Type B pancreatic cell (in vitro differentiated cells): ENCODE measurements around the gene TEDDM1. TPM values are rescaled to one million over a fixed set of nuclear protein-coding genes. Genes with fewer than 3 reads are reported as not detected.

Experiments used
- DNase-seq: peaks from one replicate; pipeline ENCODE4 v3.0.0; 2021; ENCODE audit warnings: mixed read lengths; ENCODE audit not compliant: unreplicated experiment; ENCODE audit errors: extremely low spot score
- H3K27ac Mint-ChIP-seq: 2 replicates; pipeline ENCODE4 v1.8.0; 2021; ENCODE audit warnings: mild to moderate bottlenecking, mixed read lengths
- H3K27me3 Mint-ChIP-seq: 2 replicates; pipeline ENCODE4 v1.8.0; 2021; ENCODE audit warnings: mixed read lengths
- H3K36me3 Mint-ChIP-seq: 2 replicates; pipeline ENCODE4 v1.8.0; 2021; ENCODE audit warnings: mixed read lengths
- H3K4me1 Mint-ChIP-seq: one replicate; pipeline ENCODE4 v1.8.0; 2021; ENCODE audit warnings: mixed read lengths; ENCODE audit not compliant: unreplicated experiment
- H3K4me3 Mint-ChIP-seq: 2 replicates; pipeline ENCODE4 v1.8.0; 2021; ENCODE audit warnings: mild to moderate bottlenecking, mixed read lengths
- H3K9me3 Mint-ChIP-seq: 2 replicates; pipeline ENCODE4 v1.8.0; 2021; ENCODE audit warnings: mixed read lengths
- CTCF ChIP-seq: fragments of 200-600 bp; sonication (generic); conservative IDR thresholded peaks from 2 replicates; pipeline ENCODE4 v1.5.0; 2021; ENCODE audit warnings: antibody characterized with exemption, mild to moderate bottlenecking
- total RNA-seq: library from RNA; stranded (reverse); gene quantifications from 2 replicates; pipeline ENCODE4 v1.2.1, GENCODE V29; 2021; ENCODE audit warnings: low replicate concordance

The TEDDM1 gene
- total RNA-seq, 1 donor from 2014 or later = not detected

- TF ChIP-seq CTCF = no peak
- H3K4me1 Mint-ChIP-seq = no peaks in the 10 kb centered on the region
- H3K36me3 Mint-ChIP-seq = no peaks in the 10 kb centered on the region
- H3K4me3 Mint-ChIP-seq = no peak overlapping the region
- H3K27me3 Mint-ChIP-seq = peaks cover 8% of the 10 kb centered on the region
- no peak overlapping the region for H3K27ac Mint-ChIP-seq
- no peak for DNase-seq
- no peaks in the 10 kb centered on the region for H3K9me3 Mint-ChIP-seq
Measured at GRCh38 chr1:182366596-182366995, 33.9 kb downstream of the TEDDM1 start.

- Mint-ChIP-seq H3K36me3 (no peaks in the 10 kb centered on the region), H3K27me3 (no peaks in the 10 kb centered on the region), H3K4me3 (no peak overlapping the region), H3K27ac (no peak overlapping the region), H3K9me3 (no peaks in the 10 kb centered on the region), H3K4me1 (peaks cover 9% of the 10 kb centered on the region)
- no peak for DNase-seq
- TF ChIP-seq CTCF = no peak
Measured at GRCh38 chr1:182359645-182360044, 40.8 kb downstream of the TEDDM1 start.

- Mint-ChIP-seq H3K27ac (no peak overlapping the region), H3K4me3 (no peak overlapping the region), H3K27me3 (no peaks in the 10 kb centered on the region), H3K36me3 (no peaks in the 10 kb centered on the region), H3K4me1 (peaks cover 9% of the 10 kb centered on the region), H3K9me3 (no peaks in the 10 kb centered on the region)
- TF ChIP-seq CTCF = no peak
- no peak for DNase-seq
Measured at GRCh38 chr1:182357913-182358312, 42.6 kb downstream of the TEDDM1 start.

GRCh38 chr1:182357171-182357570 is 43.3 kb downstream of the TEDDM1 start:
- no peak for DNase-seq
- no peak overlapping the region for H3K4me3 Mint-ChIP-seq
- H3K36me3 Mint-ChIP-seq = no peaks in the 10 kb centered on the region
- H3K9me3 Mint-ChIP-seq = no peaks in the 10 kb centered on the region
- H3K27ac Mint-ChIP-seq = no peak overlapping the region
- TF ChIP-seq CTCF = no peak
- peaks cover 9% of the 10 kb centered on the region for H3K4me1 Mint-ChIP-seq
- H3K27me3 Mint-ChIP-seq = no peaks in the 10 kb centered on the region

- no peak for TF ChIP-seq CTCF
- H3K27me3 Mint-ChIP-seq = no peaks in the 10 kb centered on the region
- no peaks in the 10 kb centered on the region for H3K9me3 Mint-ChIP-seq
- DNase-seq = no peak
- no peak overlapping the region for H3K27ac Mint-ChIP-seq
- no peak overlapping the region for H3K4me3 Mint-ChIP-seq
- peaks cover 9% of the 10 kb centered on the region for H3K4me1 Mint-ChIP-seq
- H3K36me3 Mint-ChIP-seq = no peaks in the 10 kb centered on the region
Measured at GRCh38 chr1:182355723-182356098, 44.8 kb downstream of the TEDDM1 start.

- Mint-ChIP-seq H3K4me1 (no peaks in the 10 kb centered on the region), H3K27ac (no peak overlapping the region), H3K4me3 (no peak overlapping the region), H3K27me3 (no peaks in the 10 kb centered on the region), H3K9me3 (no peaks in the 10 kb centered on the region), H3K36me3 (no peaks in the 10 kb centered on the region)
- DNase-seq = no peak
- TF ChIP-seq CTCF = no peak
Measured at GRCh38 chr1:182351790-182352364, 48.6 kb downstream of the TEDDM1 start.
